GM23338 (cell line): ENCODE measurements around the gene KCNJ3. TPM values are rescaled to one million over a fixed set of nuclear protein-coding genes. Genes with fewer than 3 reads are reported as not detected.

Experiments
- ATAC-seq: fragments of 200-7000 bp; cut with Tn5 transposase; 3 replicates; pipeline ENCODE4 v1.9.1; 2020
- DNase-seq: peaks from one replicate; pipeline ENCODE4 v3.0.0-alpha.2; 2015; ENCODE audit warnings: low spot score
- H2AFZ ChIP-seq: fragments of 200-600 bp; sonication (generic); 2 replicates; pipeline ENCODE4 v1.8.0; 2016; ENCODE audit warnings: antibody characterized with exemption, mild to moderate bottlenecking, moderate library complexity
- H3F3A ChIP-seq: fragments of 200-600 bp; sonication (generic); replicated peaks from 2 replicates; pipeline ENCODE4 v1.8.0; 2017; ENCODE audit warnings: antibody characterized with exemption, mixed run types, low read depth
- H3K27ac ChIP-seq: fragments of 200-600 bp; sonication (generic); 2 replicates; pipeline ENCODE4 v1.6.1; 2016; ENCODE audit warnings: low read depth
- H3K27me3 ChIP-seq: fragments of 200-600 bp; sonication (generic); 2 replicates; pipeline ENCODE4 v1.8.0; 2016; ENCODE audit warnings: mild to moderate bottlenecking, mixed run types, moderate library complexity; ENCODE audit not compliant: insufficient read depth
- H3K36me3 ChIP-seq: fragments of 200-600 bp; sonication (generic); 2 replicates; pipeline ENCODE4 v1.8.0; 2016; ENCODE audit warnings: mild to moderate bottlenecking; ENCODE audit not compliant: insufficient read depth
- H3K4me1 ChIP-seq: fragments of 200-600 bp; sonication (generic); 2 replicates; pipeline ENCODE4 v1.8.0; 2016; ENCODE audit warnings: mild to moderate bottlenecking, moderate library complexity; ENCODE audit not compliant: insufficient read depth
- H3K4me2 ChIP-seq: fragments of 200-600 bp; sonication (generic); 2 replicates; pipeline ENCODE4 v1.7.1; 2017; ENCODE audit warnings: mixed run types
- H3K4me3 ChIP-seq: fragments of 200-600 bp; sonication (generic); 2 replicates; pipeline ENCODE4 v1.6.1; 2016; ENCODE audit warnings: mixed run types
- H3K79me2 ChIP-seq: fragments of 200-600 bp; sonication (generic); replicated peaks from 2 replicates; pipeline ENCODE4 v1.8.0; 2017; ENCODE audit warnings: mild to moderate bottlenecking; ENCODE audit not compliant: insufficient read depth
- H3K9me2 ChIP-seq: fragments of 200-600 bp; sonication (generic); 2 replicates; pipeline ENCODE4 v1.8.0; 2017; ENCODE audit not compliant: insufficient read depth
- H4K20me1 ChIP-seq: fragments of 200-600 bp; sonication (generic); replicated peaks from 2 replicates; pipeline ENCODE4 v1.8.0; 2017; ENCODE audit warnings: mild to moderate bottlenecking; ENCODE audit not compliant: insufficient read depth
- H3K27ac Mint-ChIP-seq: 2 replicates; pipeline ENCODE4 v1.8.0; 2020; ENCODE audit warnings: inconsistent platforms, mild to moderate bottlenecking, moderate library complexity, mixed read lengths
- H3K27me3 Mint-ChIP-seq: 3 replicates; pipeline ENCODE4 v1.8.0; 2022; ENCODE audit warnings: low read depth, mild to moderate bottlenecking, moderate library complexity, mixed read lengths, inconsistent platforms; ENCODE audit not compliant: insufficient read depth, poor library complexity
- H3K36me3 Mint-ChIP-seq: 3 replicates; pipeline ENCODE4 v1.8.0; 2021; ENCODE audit warnings: low read depth, mild to moderate bottlenecking, inconsistent platforms, moderate library complexity, mixed read lengths
- H3K4me1 Mint-ChIP-seq: 3 replicates; pipeline ENCODE4 v1.8.0; 2020; ENCODE audit warnings: mild to moderate bottlenecking, inconsistent platforms, mixed read lengths
- H3K4me3 Mint-ChIP-seq: 3 replicates; pipeline ENCODE4 v1.8.0; 2021; ENCODE audit warnings: moderate library complexity, mild to moderate bottlenecking, inconsistent platforms, mixed read lengths
- H3K9me3 Mint-ChIP-seq: 3 replicates; pipeline ENCODE4 v1.8.0; 2020; ENCODE audit warnings: moderate library complexity, mild to moderate bottlenecking, inconsistent platforms, mixed read lengths
- EZH2 ChIP-seq: fragments of 200-600 bp; sonication (generic); IDR thresholded peaks from one replicate; pipeline ENCODE4 v1.8.0; 2017; ENCODE audit warnings: antibody characterized with exemption, mild to moderate bottlenecking, low read depth; ENCODE audit not compliant: unreplicated experiment
- EZH2phosphoT487 ChIP-seq: fragments of 200-600 bp; sonication (generic); IDR thresholded peaks from one replicate; pipeline ENCODE4 v1.8.1; 2018; ENCODE audit warnings: antibody characterized with exemption; ENCODE audit not compliant: unreplicated experiment
- JUNB ChIP-seq: IDR thresholded peaks from one replicate; pipeline ENCODE4 v1.6.1; 2016; ENCODE audit warnings: antibody characterized with exemption; ENCODE audit not compliant: unreplicated experiment
- STAT1 ChIP-seq: IDR thresholded peaks from one replicate; pipeline ENCODE4 v1.6.1; 2016; ENCODE audit warnings: antibody characterized with exemption; ENCODE audit not compliant: unreplicated experiment
- ZNF114 ChIP-seq: fragments of 250-450 bp; sonication (Bioruptor Pico); IDR thresholded peaks from 2 replicates; pipeline ENCODE4 v1.5.0; 2020; ENCODE audit warnings: mild to moderate bottlenecking, moderate library complexity
- ZNF331 ChIP-seq: fragments of 250-450 bp; sonication (Bioruptor Pico); IDR thresholded peaks from 2 replicates; pipeline ENCODE4 v1.5.0; 2020; ENCODE audit warnings: low read depth, mild to moderate bottlenecking, moderate library complexity
- ZNF462 ChIP-seq: fragments of 250-450 bp; sonication (Bioruptor Pico); IDR thresholded peaks from 2 replicates; pipeline ENCODE4 v1.5.0; 2020; ENCODE audit warnings: mild to moderate bottlenecking, moderate library complexity
- polyA plus RNA-seq: library from polyadenylated mRNA; unstranded; fragments of >200 nt; fragmentation: Nextera tagmentation; extraction: Ambion mirVana; gene quantifications from 2 replicates; pipeline ENCODE4 v1.2.1, GENCODE V29; 2016
- total RNA-seq: library from RNA; depleted of rRNA; stranded (reverse); fragments of >200 nt; shearing (Covaris generic); gene quantifications from 2 replicates; pipeline ENCODE4 v1.2.3, GENCODE V29; 2014
- TF ChIP-seq, protein P1 (sequence below): IDR thresholded peaks from one replicate; pipeline ENCODE4 v1.6.1; 2018; ENCODE audit warnings: antibody characterized with exemption; ENCODE audit not compliant: unreplicated experiment
- TF ChIP-seq, protein P2 (sequence below): IDR thresholded peaks from 2 replicates; pipeline ENCODE4 v1.6.1; 2016; ENCODE audit warnings: antibody characterized with exemption

Gene KCNJ3
- total and polyA plus RNA-seq, 2 experiments from 2014 or later = 0.05 to 0.28 TPM

GRCh38 chr2:154836632-154837031 lies 138.1 kb downstream of the KCNJ3 start (continued):
- no peak for TF ChIP-seq EZH2

DNA sequence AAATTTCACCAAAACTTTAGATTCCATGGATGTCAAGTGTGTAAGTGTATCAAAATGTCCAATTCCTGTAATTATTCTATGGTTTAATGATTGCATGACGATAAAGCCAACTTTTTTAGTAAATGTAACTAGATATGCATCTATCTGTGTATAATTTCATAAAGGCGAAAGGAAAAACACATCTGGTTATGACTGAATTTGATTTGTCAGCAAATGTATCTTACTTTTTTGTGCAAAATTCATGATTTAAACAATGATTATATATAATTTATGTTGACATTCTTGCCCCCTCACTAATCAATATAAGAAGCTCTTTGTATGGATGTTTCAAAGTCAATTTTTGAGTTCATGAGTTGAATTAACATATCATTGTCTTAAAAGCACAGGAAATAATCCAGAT lies 138.5 kb downstream of the KCNJ3 start:
- ATAC-seq = no peak

More for the DNA sequence above, 138.5 kb downstream of the KCNJ3 start:
- Histone ChIP-seq H3K27me3 (no peaks in the 10 kb centered on the region), H4K20me1 (no peaks in the 10 kb centered on the region), H3K79me2 (no peaks in the 10 kb centered on the region), H3K36me3 (no peaks in the 10 kb centered on the region), H3K27ac (no peak overlapping the region), H3K4me2 (no peak overlapping the region), H3K9me2 (no peaks in the 10 kb centered on the region), H2AFZ (no peak overlapping the region), H3F3A (no peaks in the 10 kb centered on the region), H3K4me3 (no peak overlapping the region), H3K4me1 (peaks cover 6% of the 10 kb centered on the region; the same call in 1 of the 2 replicates)
- TF ChIP-seq ZNF462 (no peak), EZH2 (no peak), STAT1 (no peak), ZNF114 (CRISPR knock-in tag) (no peak), ZNF331 (CRISPR knock-in tag) (no peak), JUNB (no peak), EZH2phosphoT487 (no peak)
- TF ChIP-seq, protein P1, sequence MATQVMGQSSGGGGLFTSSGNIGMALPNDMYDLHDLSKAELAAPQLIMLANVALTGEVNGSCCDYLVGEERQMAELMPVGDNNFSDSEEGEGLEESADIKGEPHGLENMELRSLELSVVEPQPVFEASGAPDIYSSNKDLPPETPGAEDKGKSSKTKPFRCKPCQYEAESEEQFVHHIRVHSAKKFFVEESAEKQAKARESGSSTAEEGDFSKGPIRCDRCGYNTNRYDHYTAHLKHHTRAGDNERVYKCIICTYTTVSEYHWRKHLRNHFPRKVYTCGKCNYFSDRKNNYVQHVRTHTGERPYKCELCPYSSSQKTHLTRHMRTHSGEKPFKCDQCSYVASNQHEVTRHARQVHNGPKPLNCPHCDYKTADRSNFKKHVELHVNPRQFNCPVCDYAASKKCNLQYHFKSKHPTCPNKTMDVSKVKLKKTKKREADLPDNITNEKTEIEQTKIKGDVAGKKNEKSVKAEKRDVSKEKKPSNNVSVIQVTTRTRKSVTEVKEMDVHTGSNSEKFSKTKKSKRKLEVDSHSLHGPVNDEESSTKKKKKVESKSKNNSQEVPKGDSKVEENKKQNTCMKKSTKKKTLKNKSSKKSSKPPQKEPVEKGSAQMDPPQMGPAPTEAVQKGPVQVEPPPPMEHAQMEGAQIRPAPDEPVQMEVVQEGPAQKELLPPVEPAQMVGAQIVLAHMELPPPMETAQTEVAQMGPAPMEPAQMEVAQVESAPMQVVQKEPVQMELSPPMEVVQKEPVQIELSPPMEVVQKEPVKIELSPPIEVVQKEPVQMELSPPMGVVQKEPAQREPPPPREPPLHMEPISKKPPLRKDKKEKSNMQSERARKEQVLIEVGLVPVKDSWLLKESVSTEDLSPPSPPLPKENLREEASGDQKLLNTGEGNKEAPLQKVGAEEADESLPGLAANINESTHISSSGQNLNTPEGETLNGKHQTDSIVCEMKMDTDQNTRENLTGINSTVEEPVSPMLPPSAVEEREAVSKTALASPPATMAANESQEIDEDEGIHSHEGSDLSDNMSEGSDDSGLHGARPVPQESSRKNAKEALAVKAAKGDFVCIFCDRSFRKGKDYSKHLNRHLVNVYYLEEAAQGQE = no peak
- TF ChIP-seq, protein P2, sequence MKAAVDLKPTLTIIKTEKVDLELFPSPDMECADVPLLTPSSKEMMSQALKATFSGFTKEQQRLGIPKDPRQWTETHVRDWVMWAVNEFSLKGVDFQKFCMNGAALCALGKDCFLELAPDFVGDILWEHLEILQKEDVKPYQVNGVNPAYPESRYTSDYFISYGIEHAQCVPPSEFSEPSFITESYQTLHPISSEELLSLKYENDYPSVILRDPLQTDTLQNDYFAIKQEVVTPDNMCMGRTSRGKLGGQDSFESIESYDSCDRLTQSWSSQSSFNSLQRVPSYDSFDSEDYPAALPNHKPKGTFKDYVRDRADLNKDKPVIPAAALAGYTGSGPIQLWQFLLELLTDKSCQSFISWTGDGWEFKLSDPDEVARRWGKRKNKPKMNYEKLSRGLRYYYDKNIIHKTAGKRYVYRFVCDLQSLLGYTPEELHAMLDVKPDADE = no peak
- no peaks in the 10 kb centered on the region for H3K36me3 Mint-ChIP-seq
- H3K9me3 Mint-ChIP-seq = no peaks in the 10 kb centered on the region; the same call in 2 of the 3 replicates
- H3K4me3 Mint-ChIP-seq = no peak overlapping the region
- no peaks in the 10 kb centered on the region for H3K27me3 Mint-ChIP-seq
- no peak for DNase-seq
- no peak overlapping the region for H3K27ac Mint-ChIP-seq
- H3K4me1 Mint-ChIP-seq = peaks cover 4% of the 10 kb centered on the region; the same call in 2 of the 3 replicates
